ENCODE measurements around the gene KIF26A.

DNA sequence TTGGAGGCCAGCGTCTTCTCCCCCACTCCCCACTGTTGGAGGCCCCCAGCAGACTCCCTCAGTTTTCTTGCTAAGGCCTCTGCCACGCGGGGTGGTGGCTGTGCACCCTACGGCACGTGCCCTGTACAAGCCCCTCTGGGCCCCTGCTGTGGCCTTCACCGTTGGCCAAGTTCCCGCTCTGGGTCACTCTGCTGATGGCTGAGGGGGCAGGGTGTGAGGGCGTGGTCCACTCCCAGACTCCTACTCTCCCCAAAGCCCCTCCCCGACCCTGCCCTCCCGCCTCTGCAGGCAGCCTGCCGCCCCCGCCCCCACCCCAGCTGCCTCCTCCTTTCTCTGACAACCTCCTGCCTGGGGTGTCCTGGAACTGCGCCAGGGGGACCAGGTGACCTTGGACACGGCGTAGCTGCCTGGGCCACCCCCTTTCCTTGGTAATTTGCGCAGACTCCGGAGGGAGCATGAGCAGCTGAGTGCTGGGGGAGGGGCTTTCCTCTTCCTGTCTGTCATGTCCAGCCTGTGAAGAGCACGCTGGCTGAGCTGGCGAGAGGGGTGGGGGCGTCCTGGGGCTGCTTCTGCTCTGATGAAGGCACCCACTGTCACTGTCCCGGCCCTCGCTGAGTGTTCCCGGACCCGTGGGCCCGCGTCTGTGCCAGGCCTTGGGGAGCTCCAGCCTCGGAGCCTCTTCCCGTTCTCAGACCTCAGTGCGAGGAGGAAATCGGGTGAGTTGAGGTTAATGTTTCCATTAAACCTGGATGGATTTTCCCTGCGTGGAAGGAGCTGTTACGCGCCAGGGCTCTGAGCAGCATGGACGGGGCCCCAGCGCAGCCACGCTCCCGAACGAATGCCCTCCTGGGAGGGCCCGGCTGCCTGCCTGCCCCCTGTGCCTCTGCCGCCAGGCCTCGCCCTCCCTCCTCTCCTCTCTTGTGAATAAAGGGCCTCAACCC, 85.0 kb downstream of the KIF26A start:
- TF ChIP-seq CTCF (IDR thresholded peaks at IDR 0.05) (no peak), POLR2A (IDR thresholded peaks at IDR 0.05) (no peak)
